Colonic mucosa (tissue), 4 donors: Measurements from ENCODE around the gene ROR2. TPM values are rescaled to one million over a fixed set of nuclear protein-coding genes. Genes with fewer than 3 reads are reported as not detected.

ENCODE experiments used
- DNase-seq: peaks from one replicate; pipeline ENCODE4 v3.0.0-alpha.2; 2020
- H3K27ac ChIP-seq: fragments of 200-600 bp; one replicate; pipeline ENCODE4 v1.8.0; 2021
- H3K27me3 ChIP-seq: fragments of 200-600 bp; one replicate; pipeline ENCODE4 v1.8.0; 2021
- H3K36me3 ChIP-seq: fragments of 200-600 bp; one replicate; pipeline ENCODE4 v1.8.0; 2021
- H3K4me1 ChIP-seq: fragments of 200-600 bp; one replicate; pipeline ENCODE4 v1.8.0; 2021; ENCODE audit warnings: mild to moderate bottlenecking
- H3K4me3 ChIP-seq: fragments of 200-600 bp; one replicate; pipeline ENCODE4 v1.8.0; 2021
- H3K9ac ChIP-seq, 2 donors: one replicate each; pipeline ENCODE4 v1.7.0; 2013; ENCODE audit warnings: control low read depth in 2 of 2, low read depth in 2 of 2, low read length in 2 of 2
- H3K9me3 ChIP-seq: fragments of 200-600 bp; one replicate; pipeline ENCODE4 v1.8.0; 2021
- intact Hi-C: fragments of 100-400 bp; cut with DNase I; formaldehyde crosslinking; loops from one replicate; pipeline ENCODE4 v1.14.1; 2022
- total RNA-seq, 2 donors: library from RNA; stranded (reverse); fragmentation: NEBNext Ultra II Directional in 1 of 2; extraction: Animal tissue kit (Norgen Biotek cat#: 25700) in 1 of 2; gene quantifications; one replicate each; pipeline ENCODE4 v1.2.1, GENCODE V29; 2021
- TF ChIP-seq, protein P1 (sequence below): fragments of 200-600 bp; IDR thresholded peaks from one replicate; pipeline ENCODE4 v1.8.0; 2022; ENCODE audit warnings: antibody characterized with exemption, mild to moderate bottlenecking
- donor health status: healthy.
- donor health status: DM: no; HTN: no; CAD: no.
- donor health status: DM: no; HTN: no; CAD: no.

Gene ROR2
- total RNA-seq, 2 donors from 2014 or later: 1.7 to 9.1 TPM

DNA sequence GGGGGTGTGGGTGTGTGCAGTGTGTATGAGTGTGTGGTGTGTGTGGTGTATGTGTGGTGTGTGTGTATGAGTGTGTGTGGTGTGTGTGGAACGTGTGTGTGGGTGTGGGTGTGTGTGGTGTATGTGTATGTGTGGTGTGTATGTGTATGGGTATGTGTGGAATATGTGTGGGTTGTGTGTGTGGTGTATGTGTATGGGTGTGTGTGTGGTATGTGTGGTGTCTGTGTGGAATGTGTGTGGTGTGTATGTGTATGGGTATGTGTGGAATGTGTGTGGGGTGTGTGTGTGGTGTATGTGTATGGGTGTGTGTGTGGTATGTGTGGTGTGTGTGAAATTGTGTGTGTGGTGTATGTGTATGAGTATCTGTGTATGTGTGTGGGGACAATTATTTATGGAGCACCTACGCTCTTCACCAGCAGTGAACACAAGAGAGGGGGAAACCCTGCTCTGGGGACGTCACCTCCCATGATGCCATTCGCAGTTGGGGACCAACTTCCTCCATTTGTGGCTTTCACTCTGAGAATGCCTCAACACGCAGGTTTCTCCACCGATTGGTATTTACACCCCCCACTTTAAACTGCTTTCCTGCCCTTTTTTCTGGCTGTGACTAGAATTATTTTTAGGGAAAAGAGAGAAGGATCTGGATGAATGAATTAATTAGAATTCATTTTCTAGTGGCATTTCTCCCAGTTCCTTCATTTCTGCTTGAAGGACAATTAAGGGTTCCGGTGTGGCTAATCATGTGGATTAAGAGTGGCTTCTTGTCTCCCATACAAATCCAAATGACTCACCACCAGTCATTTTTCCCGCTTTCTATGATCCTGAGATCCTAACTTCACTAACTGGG is 238.1 kb downstream of the ROR2 start:
- Histone ChIP-seq H3K4me1 (no peaks in the 10 kb centered on the region), H3K4me3 (no peak overlapping the region), H3K9me3 (no peaks in the 10 kb centered on the region), H3K27me3 (no peaks in the 10 kb centered on the region), H3K36me3 (no peaks in the 10 kb centered on the region), H3K9ac (no peak overlapping the region), H3K27ac (no peak overlapping the region)
- no peak for DNase-seq
- TF ChIP-seq, protein P1, sequence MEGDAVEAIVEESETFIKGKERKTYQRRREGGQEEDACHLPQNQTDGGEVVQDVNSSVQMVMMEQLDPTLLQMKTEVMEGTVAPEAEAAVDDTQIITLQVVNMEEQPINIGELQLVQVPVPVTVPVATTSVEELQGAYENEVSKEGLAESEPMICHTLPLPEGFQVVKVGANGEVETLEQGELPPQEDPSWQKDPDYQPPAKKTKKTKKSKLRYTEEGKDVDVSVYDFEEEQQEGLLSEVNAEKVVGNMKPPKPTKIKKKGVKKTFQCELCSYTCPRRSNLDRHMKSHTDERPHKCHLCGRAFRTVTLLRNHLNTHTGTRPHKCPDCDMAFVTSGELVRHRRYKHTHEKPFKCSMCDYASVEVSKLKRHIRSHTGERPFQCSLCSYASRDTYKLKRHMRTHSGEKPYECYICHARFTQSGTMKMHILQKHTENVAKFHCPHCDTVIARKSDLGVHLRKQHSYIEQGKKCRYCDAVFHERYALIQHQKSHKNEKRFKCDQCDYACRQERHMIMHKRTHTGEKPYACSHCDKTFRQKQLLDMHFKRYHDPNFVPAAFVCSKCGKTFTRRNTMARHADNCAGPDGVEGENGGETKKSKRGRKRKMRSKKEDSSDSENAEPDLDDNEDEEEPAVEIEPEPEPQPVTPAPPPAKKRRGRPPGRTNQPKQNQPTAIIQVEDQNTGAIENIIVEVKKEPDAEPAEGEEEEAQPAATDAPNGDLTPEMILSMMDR: no peak
- intact Hi-C loops: no loop called here

DNA sequence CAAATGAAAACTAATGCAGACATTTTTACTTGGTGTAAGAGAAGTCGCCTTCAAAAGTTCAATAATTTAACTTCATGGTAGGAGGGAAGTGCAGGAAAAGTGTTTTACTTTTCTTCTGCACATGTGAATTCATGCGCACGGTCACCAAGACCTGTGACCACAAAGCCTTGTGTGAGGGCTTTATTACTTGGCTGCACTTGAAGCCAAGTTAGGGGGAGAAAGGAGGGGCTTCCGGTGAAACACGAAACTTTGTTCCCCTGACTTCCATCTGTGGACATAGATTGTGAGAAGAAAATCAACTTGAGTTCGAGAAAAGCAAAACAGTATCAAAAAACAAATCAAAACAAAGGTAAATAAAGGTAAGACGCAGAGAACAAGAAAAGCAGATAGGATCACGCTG is 239.9 kb downstream of the ROR2 start:
- intact Hi-C loops: no loop called here
- Histone ChIP-seq H3K9me3 (no peaks in the 10 kb centered on the region), H3K27me3 (no peaks in the 10 kb centered on the region), H3K9ac (no peak overlapping the region), H3K4me1 (no peaks in the 10 kb centered on the region), H3K27ac (no peak overlapping the region), H3K36me3 (no peaks in the 10 kb centered on the region), H3K4me3 (no peak overlapping the region)
- TF ChIP-seq, protein P1: no peak
- DNase-seq: no peak

DNA sequence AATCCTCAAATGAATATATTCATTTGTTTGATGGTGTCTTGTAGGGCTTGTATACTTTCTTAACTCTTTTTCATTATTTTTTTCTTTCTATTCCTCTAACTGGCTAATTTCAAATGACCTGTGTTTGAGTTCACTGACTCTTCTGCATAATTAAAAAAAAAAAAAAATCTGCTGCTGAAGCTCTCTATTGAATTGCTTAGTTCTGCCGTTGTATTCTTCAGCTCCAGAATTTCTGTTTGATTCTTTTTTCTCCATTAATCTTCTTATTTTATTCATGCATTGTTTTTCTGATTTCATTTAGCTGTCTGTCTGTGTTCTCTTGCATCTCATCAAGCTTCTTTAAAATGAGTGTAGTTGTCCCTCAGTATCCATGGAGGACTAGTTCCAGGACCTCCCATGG is 244.6 kb downstream of the ROR2 start:
- no peaks in the 10 kb centered on the region for H3K27me3 ChIP-seq
- intact Hi-C loops: no loop called here

DNA sequence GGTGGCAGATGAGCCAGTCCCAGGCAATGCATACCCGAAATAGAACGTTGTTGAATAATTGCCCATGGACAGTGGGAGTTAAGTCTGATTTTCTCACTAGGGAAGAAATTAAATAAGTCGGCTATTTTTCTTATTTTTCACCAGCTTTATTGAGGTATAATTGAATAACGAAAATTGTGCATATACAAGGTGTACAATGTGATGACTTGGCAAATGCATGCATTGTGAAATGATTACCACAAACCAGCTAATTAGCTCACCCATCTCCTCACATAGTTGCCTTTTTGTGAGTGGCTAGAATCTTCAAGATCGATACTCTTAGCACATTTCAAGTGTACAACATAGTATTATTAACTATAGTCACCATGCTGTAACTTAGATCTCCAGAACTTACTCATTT is 249.6 kb downstream of the ROR2 start:
- DNase-seq: no peak
- H3K9ac ChIP-seq: no peak overlapping the region
- H3K27me3 ChIP-seq: no peaks in the 10 kb centered on the region

More for the DNA sequence above, 244.6 kb downstream of the ROR2 start:
- no peak for DNase-seq
- no peaks in the 10 kb centered on the region for H3K4me1 ChIP-seq
- no peak overlapping the region for H3K27ac ChIP-seq
- no peaks in the 10 kb centered on the region for H3K36me3 ChIP-seq
- H3K4me3 ChIP-seq: no peak overlapping the region
- TF ChIP-seq, protein P1: no peak
- H3K9me3 ChIP-seq: no peaks in the 10 kb centered on the region
- no peak overlapping the region for H3K9ac ChIP-seq

DNA sequence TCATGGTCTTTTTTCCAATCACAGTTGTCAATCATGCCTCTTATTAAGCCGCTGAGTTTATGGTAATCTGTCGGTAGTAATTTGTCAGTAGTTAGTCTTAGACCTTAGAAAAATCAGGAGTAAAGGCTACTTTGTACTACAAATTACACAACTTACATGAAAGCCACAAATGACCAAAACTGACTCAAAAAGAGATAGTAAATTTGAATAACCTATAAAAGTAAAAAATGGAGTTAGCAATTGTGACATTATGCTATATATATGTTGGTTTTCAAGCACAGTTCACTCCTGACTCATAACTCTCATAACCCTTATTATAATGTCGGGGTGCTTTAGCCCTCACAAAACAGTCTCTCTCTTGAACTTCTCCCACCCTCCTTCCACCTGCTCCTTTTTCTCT is 251.8 kb downstream of the ROR2 start:
- Histone ChIP-seq H3K36me3 (no peaks in the 10 kb centered on the region), H3K27me3 (no peaks in the 10 kb centered on the region), H3K4me3 (no peak overlapping the region), H3K27ac (no peak overlapping the region), H3K4me1 (no peaks in the 10 kb centered on the region), H3K9me3 (no peaks in the 10 kb centered on the region), H3K9ac (no peak overlapping the region)
- TF ChIP-seq, protein P1: no peak
- no peak for DNase-seq
- intact Hi-C loops: no loop called here

More for the DNA sequence above, 249.6 kb downstream of the ROR2 start:
- H3K9me3 ChIP-seq: no peaks in the 10 kb centered on the region
- H3K36me3 ChIP-seq: no peaks in the 10 kb centered on the region
- no peak overlapping the region for H3K4me3 ChIP-seq
- TF ChIP-seq, protein P1: no peak
- intact Hi-C loops: no loop called here
- H3K27ac ChIP-seq: no peak overlapping the region
- H3K4me1 ChIP-seq: no peaks in the 10 kb centered on the region
